ENCODE data around the gene SNX33. TPM values are rescaled to one million over a fixed set of nuclear protein-coding genes. Genes with fewer than 3 reads are reported as not detected.
"Not testable (repeated sequence)": the region's sequence is repeated elsewhere in the genome, so short reads cannot be mapped to it uniquely, and the experiment has no call there.

The SNX33 gene
- polyA plus RNA-seq, 4 donors, result 18.1 to 27.0 (median 20.1) TPM

DNA sequence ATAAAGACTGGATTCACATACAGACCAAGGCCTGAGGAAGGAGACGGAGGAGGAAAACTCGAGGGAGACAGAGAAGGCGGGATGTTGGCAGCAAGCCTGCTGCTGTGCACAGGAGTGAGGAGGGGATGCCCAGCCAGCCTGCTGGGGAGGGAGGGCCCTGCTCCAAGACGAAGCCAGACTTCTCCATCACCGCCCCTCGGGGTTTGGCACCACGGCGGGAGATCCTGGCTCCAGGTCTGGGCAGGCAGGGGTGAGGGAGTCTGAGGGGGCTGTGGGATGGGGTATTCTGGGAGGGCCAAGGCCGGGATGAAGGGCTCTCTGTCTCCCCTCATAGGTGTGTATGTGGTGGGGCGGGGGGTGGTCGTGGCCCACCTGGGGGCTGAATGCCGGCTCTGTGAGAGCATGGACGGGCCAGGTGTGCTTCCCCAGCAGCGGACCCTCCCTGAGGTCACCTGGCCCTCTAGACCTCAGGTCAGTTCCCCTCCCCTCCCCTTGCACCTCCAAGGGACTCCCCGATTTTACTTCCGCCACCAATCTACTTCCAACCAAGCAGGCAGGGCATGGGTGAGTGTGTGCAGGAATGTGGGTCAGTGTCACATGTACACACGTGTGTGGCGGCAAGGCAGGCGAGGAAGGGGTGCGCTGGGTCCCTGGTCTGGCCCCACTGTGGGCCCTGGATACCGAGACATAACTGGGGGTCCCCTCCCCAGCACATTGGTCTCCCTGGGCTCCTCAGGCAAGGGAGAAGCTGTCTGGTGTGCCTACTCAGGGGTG, 50.4 kb downstream of the SNX33 start:
- not testable (repeated sequence) for DNase-seq (ENCODE audit: low read depth in 4 of 4, low spot score in 3 of 4)

GRCh38 chr15:75699517-75699916, 51.8 kb downstream of the SNX33 start:
- DNase-seq (ENCODE audit: low read depth in 4 of 4, low spot score in 3 of 4), result not testable (repeated sequence)

DNA sequence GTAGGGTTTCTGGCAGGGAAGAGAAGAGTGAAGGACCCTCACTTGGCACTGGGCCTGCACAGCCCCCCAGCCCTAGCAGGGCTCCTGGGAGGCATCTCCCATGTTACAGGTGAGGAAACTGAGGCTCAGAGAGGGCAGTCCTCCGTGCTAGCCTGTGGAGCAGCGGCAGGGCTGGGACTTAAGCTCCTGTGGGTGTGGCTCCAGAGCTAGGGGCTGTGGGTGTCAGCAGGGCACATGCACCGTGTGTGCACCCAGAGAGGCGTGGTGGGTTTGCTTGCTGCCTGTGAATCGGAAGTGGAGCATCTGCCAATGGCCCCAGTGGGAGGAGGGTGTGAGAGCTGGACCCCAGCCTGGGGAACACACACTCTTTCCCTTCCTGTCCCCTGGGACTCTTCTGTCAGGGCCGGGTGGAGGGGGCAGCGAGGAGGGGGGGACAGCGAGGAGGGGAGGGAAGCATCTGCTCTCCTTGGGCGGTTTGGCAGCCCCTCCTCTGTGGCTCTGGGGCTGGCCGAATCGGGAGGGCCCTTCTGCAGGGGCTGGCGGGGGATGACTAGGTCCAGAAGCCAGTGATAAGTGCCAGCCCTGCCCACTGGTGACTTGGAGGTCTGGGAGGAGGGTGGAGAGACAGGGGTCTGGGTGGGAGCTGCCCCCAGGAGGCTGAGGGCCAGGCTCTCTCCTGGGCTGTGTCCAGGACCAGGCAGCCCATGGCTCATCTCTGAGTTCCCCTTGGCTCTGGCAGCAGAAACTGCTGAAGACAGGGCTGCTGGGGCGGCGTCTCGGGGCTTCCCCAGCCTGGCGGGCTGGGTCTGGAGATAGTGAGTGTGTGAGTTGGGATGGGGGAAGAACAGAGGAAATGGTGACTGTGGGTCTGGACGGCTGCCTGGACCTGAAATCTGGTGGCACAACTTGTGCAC, 52.5 kb downstream of the SNX33 start:
- DNase-seq (ENCODE audit: low read depth in 4 of 4, low spot score in 3 of 4), result not testable (repeated sequence)

GRCh38 chr15:75701071-75702003, 53.6 kb downstream of the SNX33 start:
- not testable (repeated sequence) for DNase-seq (ENCODE audit: low read depth in 4 of 4, low spot score in 3 of 4)

GRCh38 chr15:75702436-75702835, 54.7 kb downstream of the SNX33 start:
- no peak for DNase-seq (ENCODE audit: low read depth in 4 of 4, low spot score in 3 of 4)

DNA sequence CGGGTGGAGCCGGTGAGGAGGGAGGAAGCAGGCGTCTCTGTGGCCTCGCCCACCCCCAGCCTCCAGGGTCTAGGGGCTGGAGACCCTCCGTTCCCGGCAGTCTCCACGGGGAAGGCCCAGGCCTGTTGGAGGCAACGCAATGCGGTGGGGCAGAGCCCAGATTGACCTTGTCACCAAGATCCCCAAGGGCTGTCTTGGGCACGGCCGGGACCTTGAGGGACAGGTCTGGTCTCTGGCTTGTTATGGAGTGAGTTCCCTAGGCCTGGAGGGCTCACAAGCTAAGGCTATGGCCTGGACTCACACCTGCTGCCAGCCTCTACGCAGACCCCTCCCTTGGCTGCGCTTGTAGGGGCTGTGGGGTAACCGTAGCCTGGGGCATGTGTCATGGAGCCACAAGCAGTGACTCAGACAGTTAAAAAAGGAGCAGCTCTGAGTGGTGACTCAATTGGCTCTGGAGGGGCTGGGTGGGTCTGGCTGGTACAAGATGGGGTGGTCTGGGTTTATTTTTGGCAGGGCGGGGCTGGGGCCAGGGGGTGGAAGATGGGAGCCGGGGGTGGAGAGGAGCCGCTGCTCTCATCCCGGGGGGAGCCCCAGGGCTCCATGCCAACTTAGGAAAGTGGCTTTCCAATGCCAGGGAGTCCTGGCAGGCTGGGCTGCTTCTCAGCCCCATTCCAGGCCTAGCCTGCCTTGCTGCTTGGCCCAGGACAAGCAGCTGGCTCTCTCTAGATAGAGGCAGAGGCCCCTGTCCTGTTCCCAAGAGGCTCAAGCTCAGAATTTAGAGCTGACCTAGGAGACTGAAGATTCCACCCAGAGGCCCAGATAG, 55.9 kb downstream of the SNX33 start:
- not testable (repeated sequence) for DNase-seq (ENCODE audit: low read depth in 4 of 4, low spot score in 3 of 4)

DNA sequence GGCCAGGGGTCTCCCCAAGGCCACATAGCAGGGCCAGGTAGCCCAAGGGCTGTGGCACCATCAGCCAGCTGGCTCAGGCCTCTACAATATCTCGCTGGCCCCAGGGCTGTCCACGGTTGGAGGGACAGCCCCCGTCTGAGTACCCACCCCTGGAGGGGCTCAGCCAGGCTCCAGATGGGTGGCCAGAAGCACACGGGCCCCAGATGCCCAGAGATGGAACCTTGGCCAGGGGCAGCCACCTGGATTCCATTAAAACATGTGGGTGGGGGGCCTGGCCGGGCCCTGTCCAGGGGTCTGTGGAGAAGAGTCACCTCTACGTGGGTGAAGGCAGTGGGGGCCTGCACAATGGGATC, 56.5 kb downstream of the SNX33 start:
- DNase-seq (ENCODE audit: low read depth in 4 of 4, low spot score in 3 of 4), result no peak

- no peak for DNase-seq (ENCODE audit: low read depth in 4 of 4, low spot score in 3 of 4)
Observed at GRCh38 chr15:75704618-75705017, 56.9 kb downstream of the SNX33 start.

- not testable (repeated sequence) for DNase-seq (ENCODE audit: low read depth in 4 of 4, low spot score in 3 of 4)
Observed at GRCh38 chr15:75705375-75705774, 57.7 kb downstream of the SNX33 start.

GRCh38 chr15:75705854-75706681, 58.4 kb downstream of the SNX33 start:
- no peak for DNase-seq (ENCODE audit: low read depth in 4 of 4, low spot score in 3 of 4)

DNA sequence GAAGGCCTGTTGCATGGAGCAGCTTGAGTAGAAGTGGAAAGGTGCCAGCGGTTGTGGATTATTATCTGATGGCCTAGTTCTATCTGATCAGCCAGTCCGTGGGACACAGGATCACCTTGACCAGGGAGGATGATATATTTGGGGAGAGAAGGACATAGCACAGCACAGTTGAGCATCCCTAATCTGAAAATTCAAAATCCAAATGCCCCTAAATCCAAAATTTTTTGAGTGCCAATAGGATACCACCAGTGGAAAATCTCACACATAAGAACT, 58.9 kb downstream of the SNX33 start:
- DNase-seq (ENCODE audit: low read depth in 4 of 4, low spot score in 3 of 4), result no peak

DNA sequence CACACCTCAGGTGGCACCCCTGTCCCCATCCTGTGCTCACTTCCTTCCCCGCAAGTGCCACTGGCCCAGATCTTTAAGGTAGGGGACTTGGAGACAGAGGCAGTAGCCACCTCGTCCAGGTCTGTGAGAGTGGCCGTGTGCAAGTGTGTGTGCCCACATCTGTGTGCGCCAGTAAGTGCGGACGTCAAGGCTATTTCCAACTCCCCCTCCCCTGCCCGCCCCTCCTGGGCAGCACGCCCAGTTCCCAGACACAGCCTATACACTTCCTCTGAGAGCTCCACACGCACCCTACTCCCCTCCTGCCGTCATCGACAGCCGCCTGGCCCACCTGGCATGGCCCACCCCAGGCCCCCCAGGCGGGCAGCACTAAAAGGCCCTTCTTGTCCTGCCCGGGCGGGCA, 61.7 kb downstream of the SNX33 start:
- DNase-seq (ENCODE audit: low read depth in 4 of 4, low spot score in 3 of 4), result not testable (repeated sequence)

GRCh38 chr15:75710874-75711273, 63.2 kb downstream of the SNX33 start:
- DNase-seq (ENCODE audit: low read depth in 4 of 4, low spot score in 3 of 4), result not testable (repeated sequence)

GRCh38 chr15:75711495-75711894, 63.8 kb downstream of the SNX33 start:
- DNase-seq (ENCODE audit: low read depth in 4 of 4, low spot score in 3 of 4), result not testable (repeated sequence)

Other genes with a start within 250 kb of the SNX33 start
- gene SIN3A, start 196.2 kb upstream of the SNX33 start, polyA plus RNA-seq (ENCODE audit: insufficient read length in 4 of 4), result 10 to 100 TPM; 51.8 to 62.9 (median 58.7) TPM
- gene PTPN9, start 68.6 kb upstream of the SNX33 start, polyA plus RNA-seq (ENCODE audit: insufficient read length in 4 of 4), result 10 to 100 TPM; 37.2 to 46.6 (median 45.9) TPM
- 10 to 100 TPM; 29.7 to 35.6 (median 30.4) TPM for gene SNUPN, start 22.2 kb upstream of the SNX33 start, polyA plus RNA-seq (ENCODE audit: insufficient read length in 4 of 4)
- gene IMP3, start 7.7 kb upstream of the SNX33 start, polyA plus RNA-seq (ENCODE audit: insufficient read length in 4 of 4), result 10 to 100 TPM; 31.3 to 59.1 (median 51.5) TPM
- gene CSPG4, start 64.9 kb downstream of the SNX33 start, polyA plus RNA-seq (ENCODE audit: insufficient read length in 4 of 4), result 1 to 10 TPM; 7.6 to 8.6 (median 8.5) TPM
- 10 to 100 TPM; 43.3 to 68.1 (median 52.0) TPM for gene UBE2Q2, start 195.5 kb downstream of the SNX33 start, polyA plus RNA-seq (ENCODE audit: insufficient read length in 4 of 4)